Mesothelial cell of epicardium (in vitro differentiated cells): ENCODE results near the gene ZNF655. TPM values are rescaled to one million over a fixed set of nuclear protein-coding genes. Genes with fewer than 3 reads are reported as not detected.

Source experiments
- DNase-seq, 2 experiments: peaks; one replicate each; pipeline ENCODE4 v3.0.0; 2021; ENCODE audit warnings: low spot score in 2 of 2; ENCODE audit not compliant: unreplicated experiment in 2 of 2
- H3K27ac Mint-ChIP-seq: 2 replicates; pipeline ENCODE4 v1.8.0; 2021; ENCODE audit warnings: mixed read lengths
- H3K27me3 Mint-ChIP-seq: 2 replicates; pipeline ENCODE4 v1.8.0; 2021; ENCODE audit warnings: low read depth, mixed read lengths
- H3K36me3 Mint-ChIP-seq: 2 replicates; pipeline ENCODE4 v1.8.0; 2021; ENCODE audit warnings: mixed read lengths
- H3K4me1 Mint-ChIP-seq: 2 replicates; pipeline ENCODE4 v1.8.0; 2021; ENCODE audit warnings: mixed read lengths
- H3K4me3 Mint-ChIP-seq: 2 replicates; pipeline ENCODE4 v1.8.0; 2021; ENCODE audit warnings: mild to moderate bottlenecking, moderate library complexity, mixed read lengths
- H3K9me3 Mint-ChIP-seq: 2 replicates; pipeline ENCODE4 v1.8.0; 2021; ENCODE audit warnings: mixed read lengths
- total RNA-seq: library from RNA; stranded (reverse); gene quantifications from 3 replicates; pipeline ENCODE4 v1.2.1, GENCODE V29; 2021
- TF ChIP-seq, protein P1 (sequence below): fragments of 200-600 bp; sonication (generic); IDR thresholded peaks from one replicate; pipeline ENCODE4 v1.5.0; 2021; ENCODE audit warnings: antibody characterized with exemption; ENCODE audit not compliant: unreplicated experiment

ZNF655 gene
- total RNA-seq, 1 donor from 2014 or later: 84.7 TPM

DNA sequence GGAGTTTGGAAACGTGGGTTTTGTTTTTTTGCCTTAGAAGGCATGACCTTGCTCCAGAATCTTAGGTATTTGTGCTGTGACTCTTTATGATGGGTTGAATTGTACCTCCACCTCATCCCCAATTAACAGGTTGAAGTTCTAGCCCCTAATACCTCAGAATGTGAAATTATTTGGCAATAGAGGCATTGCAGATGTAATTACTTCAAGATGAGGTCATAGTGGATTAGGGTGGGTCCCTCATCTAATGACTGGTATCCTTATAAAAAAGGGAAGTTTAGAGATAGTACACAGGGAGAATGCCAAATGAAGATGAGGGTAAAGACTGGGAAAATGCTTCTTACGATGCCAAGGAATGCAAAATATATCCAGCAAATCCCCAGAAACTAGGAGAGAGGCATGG lies 3.5 kb upstream of the ZNF655 start:
- H3K27me3 Mint-ChIP-seq: no peaks in the 10 kb centered on the region

DNA sequence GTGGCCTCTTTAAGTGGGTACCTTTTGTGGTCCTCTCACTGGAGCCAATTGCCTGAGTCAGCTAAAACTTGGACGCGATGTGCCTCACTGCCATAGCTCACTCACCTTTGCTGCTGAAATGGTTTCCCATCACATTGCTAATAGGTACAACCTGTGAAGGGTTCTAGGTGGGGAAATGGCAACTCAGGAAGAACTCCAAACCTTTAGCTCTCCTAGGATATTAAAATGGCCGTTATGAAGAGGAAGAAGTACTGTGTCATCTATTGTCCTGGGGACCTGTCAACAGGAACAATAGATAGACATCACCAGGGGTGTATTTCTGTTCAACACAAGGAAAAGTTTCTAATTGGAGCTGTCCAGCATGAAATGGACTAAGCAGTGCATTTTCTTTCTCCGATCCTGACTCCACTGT lies 1.2 kb upstream of the ZNF655 start:
- TF ChIP-seq, protein P1, sequence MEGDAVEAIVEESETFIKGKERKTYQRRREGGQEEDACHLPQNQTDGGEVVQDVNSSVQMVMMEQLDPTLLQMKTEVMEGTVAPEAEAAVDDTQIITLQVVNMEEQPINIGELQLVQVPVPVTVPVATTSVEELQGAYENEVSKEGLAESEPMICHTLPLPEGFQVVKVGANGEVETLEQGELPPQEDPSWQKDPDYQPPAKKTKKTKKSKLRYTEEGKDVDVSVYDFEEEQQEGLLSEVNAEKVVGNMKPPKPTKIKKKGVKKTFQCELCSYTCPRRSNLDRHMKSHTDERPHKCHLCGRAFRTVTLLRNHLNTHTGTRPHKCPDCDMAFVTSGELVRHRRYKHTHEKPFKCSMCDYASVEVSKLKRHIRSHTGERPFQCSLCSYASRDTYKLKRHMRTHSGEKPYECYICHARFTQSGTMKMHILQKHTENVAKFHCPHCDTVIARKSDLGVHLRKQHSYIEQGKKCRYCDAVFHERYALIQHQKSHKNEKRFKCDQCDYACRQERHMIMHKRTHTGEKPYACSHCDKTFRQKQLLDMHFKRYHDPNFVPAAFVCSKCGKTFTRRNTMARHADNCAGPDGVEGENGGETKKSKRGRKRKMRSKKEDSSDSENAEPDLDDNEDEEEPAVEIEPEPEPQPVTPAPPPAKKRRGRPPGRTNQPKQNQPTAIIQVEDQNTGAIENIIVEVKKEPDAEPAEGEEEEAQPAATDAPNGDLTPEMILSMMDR: no peak
- Mint-ChIP-seq H3K4me3 (peak overlapping the region; percentile 96), H3K27ac (peak overlapping the region; percentile 94)

More for the DNA sequence above, 3.5 kb upstream of the ZNF655 start:
- Mint-ChIP-seq H3K36me3 (peaks cover 12% of the 10 kb centered on the region), H3K4me1 (peaks cover 27% of the 10 kb centered on the region), H3K4me3 (no peak overlapping the region), H3K9me3 (no peaks in the 10 kb centered on the region), H3K27ac (no peak overlapping the region)
- DNase-seq: no peak
- TF ChIP-seq, protein P1: no peak

DNA sequence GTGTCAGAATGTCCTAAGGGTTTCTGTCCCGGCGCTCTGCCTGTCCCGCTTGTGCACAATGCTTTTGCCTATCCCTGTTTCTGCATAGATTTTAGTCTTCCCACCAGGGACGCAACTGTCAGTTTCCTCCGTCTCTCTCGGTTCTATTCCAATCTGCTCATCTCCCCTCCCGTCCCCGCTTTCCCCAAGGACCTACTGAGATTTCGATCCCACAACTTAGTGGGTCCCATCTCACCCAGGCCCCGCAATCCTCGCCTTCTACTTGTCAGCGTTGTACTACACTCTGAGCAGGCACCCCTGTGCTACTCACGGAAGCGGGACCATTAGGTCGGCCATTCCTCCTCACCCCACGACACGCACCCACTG lies 519 bp upstream of the ZNF655 start:
- H3K27me3 Mint-ChIP-seq: no peaks in the 10 kb centered on the region
- TF ChIP-seq, protein P1: no peak
- H3K4me3 Mint-ChIP-seq: peak overlapping the region; percentile 96
- H3K4me1 Mint-ChIP-seq: peaks cover 14% of the 10 kb centered on the region
- peak overlapping the region; percentile 94 for H3K27ac Mint-ChIP-seq
- DNase-seq: no peak
- H3K36me3 Mint-ChIP-seq: peaks cover 20% of the 10 kb centered on the region
- H3K9me3 Mint-ChIP-seq: no peaks in the 10 kb centered on the region

More for the DNA sequence above, 1.2 kb upstream of the ZNF655 start:
- no peaks in the 10 kb centered on the region for H3K27me3 Mint-ChIP-seq
- no peaks in the 10 kb centered on the region for H3K9me3 Mint-ChIP-seq
- DNase-seq: no peak
- H3K4me1 Mint-ChIP-seq: peaks cover 17% of the 10 kb centered on the region
- H3K36me3 Mint-ChIP-seq: peaks cover 13% of the 10 kb centered on the region

DNA sequence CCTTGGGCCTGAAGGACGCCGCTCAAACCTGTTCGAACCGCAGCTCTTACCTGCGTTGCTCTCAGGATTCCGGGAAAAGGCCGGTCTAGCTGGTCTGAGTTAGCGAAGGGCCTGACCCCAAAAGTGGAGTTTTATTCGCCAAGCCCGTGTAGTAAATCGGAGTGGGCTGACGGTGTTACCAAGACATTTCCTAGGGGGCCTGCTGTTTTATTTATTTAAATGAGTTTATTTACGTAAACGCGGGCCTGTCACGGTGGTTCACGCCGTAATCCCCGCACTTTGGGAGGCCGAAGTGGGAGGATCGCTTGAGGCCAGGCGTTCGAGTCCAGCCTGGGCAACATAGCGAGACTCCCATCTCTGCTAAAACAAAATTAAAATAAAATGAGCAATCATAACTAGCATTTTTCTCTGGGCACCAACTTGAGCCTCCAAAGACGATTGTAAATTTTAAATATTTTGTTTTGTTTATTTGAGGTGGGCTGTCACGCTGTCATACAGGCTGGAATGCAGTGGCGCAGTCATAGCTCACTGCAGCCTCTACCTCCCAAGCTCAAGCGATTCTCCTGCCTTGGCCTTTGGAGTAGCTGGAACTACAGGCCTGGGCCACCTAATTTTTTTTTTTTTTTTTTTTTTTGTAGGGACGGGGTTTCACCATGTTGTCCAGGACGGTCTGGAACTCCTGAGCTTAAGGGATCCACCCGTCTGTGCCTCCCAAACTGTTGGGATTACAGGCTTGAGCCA lies 903 bp downstream of the ZNF655 start:
- no peak for DNase-seq
- Mint-ChIP-seq H3K27ac (peak overlapping the region; percentile 94), H3K4me1 (peaks cover 12% of the 10 kb centered on the region), H3K27me3 (no peaks in the 10 kb centered on the region), H3K4me3 (peak overlapping the region; percentile 96), H3K36me3 (peaks cover 29% of the 10 kb centered on the region), H3K9me3 (no peaks in the 10 kb centered on the region)
- TF ChIP-seq, protein P1: no peak

DNA sequence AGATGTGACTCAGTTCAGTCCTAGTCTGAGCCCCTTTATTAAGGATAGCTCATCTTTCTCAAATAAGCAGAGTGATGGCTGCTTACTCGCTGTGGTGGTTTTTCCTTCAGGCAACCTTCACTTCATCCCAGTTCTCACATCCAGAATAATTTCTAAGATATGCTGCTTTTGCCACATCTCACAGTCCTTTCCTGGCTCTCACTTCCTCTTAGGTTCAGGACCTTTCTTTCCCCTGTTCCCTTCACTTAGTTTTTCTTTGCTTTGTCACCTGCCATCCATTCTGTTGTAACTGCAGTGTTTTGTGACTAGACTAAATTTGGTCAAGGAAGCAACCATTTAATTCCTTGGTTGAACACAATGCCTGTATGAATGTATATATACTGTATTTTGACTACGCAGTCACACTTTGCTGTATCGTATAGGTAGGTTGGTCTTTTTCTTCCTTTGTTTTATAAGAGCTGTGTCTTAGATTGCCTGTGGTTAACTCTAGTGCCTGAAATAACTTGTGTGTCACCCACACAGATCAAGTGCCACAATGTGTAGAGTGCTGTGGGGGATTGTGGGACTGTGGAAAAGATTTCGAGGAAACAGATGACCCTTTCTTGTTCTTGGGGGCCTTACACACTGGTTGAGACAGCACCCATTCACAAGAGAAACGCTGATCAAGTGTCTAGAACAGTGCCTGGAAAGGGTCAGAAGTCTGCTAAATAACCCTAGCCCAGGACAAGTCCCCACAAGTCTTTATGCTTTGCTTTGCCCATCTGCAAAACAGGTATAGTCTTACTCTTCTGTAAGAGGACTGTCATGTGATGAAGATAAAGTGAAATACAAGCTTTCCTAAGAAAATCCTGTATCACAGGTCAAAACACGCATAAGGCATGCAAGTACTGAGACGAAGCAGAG lies 2.6 kb downstream of the ZNF655 start:
- H3K4me3 Mint-ChIP-seq: peak overlapping the region; percentile 96
- peaks cover 12% of the 10 kb centered on the region for H3K4me1 Mint-ChIP-seq
- no peaks in the 10 kb centered on the region for H3K27me3 Mint-ChIP-seq
- peaks cover 31% of the 10 kb centered on the region for H3K36me3 Mint-ChIP-seq
- TF ChIP-seq, protein P1: no peak
- DNase-seq: no peak
- peak overlapping the region; percentile 25 for H3K27ac Mint-ChIP-seq
- H3K9me3 Mint-ChIP-seq: no peaks in the 10 kb centered on the region
